ENCODE results near the gene ADGRV1.

- TF ChIP-seq GATA2 (IDR thresholded peaks at IDR 0.05; ENCODE audit: low read depth, low read length): no peak
- TF ChIP-seq GATA3 (IDR thresholded peaks at IDR 0.05; ENCODE audit: low read depth, low read length): no peak
Measured at GRCh38 chr5:90759119-90759518, 200.5 kb downstream of the ADGRV1 start.
